ENCODE measurements around the gene LHX1.

DNA sequence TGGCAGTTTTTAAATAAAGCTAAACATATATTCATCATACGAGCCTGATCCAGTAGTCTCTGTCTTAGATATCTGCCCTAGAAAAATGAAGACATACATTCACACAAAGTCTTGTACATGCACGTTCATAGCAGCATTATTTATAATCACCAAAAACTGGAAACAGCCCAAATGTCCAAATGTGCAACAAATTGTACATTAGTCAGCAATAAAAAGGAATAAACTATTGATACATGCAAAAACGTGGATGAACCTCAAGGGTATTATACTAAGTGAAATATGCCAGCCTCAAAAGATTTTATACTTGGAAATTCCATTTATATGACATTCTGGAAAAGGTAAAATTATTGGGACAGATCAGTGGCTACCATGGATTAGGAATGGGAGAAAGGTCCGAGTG, 34.2 kb downstream of the LHX1 start:
- TF ChIP-seq, protein P1, sequence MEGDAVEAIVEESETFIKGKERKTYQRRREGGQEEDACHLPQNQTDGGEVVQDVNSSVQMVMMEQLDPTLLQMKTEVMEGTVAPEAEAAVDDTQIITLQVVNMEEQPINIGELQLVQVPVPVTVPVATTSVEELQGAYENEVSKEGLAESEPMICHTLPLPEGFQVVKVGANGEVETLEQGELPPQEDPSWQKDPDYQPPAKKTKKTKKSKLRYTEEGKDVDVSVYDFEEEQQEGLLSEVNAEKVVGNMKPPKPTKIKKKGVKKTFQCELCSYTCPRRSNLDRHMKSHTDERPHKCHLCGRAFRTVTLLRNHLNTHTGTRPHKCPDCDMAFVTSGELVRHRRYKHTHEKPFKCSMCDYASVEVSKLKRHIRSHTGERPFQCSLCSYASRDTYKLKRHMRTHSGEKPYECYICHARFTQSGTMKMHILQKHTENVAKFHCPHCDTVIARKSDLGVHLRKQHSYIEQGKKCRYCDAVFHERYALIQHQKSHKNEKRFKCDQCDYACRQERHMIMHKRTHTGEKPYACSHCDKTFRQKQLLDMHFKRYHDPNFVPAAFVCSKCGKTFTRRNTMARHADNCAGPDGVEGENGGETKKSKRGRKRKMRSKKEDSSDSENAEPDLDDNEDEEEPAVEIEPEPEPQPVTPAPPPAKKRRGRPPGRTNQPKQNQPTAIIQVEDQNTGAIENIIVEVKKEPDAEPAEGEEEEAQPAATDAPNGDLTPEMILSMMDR (conservative IDR thresholded peaks at IDR 0.05): no peak
- no peak for TF ChIP-seq ZFX (IDR thresholded peaks at IDR 0.05)

Measured in C4-2B (cell line).